HepG2 (cell line): ENCODE data around the gene CEL. TPM values are rescaled to one million over a fixed set of nuclear protein-coding genes. Genes with fewer than 3 reads are reported as not detected.

Experiments used
- ATAC-seq: fragments of 200-7000 bp; cut with Tn5 transposase; 3 replicates; pipeline ENCODE4 v1.9.1; 2020; ENCODE audit warnings: mild to moderate bottlenecking, moderate library complexity
- BruUV-seq: library from RNA; stranded (reverse); fragments of 400-500 nt; replicated peaks from 2 replicates; lab custom pipeline; 2021; lab: Mats Ljungman, UMichigan
- CTCF ChIA-PET: fragments of 300-600 bp; formaldehyde crosslinking; extraction: SDS; loops from one replicate; lab custom pipeline; 2021; ENCODE audit warnings: low total read pairs, inconsistent platforms, low intra/inter-chr PET ratio; lab: Yijun Ruan, JAX
- POLR2A ChIA-PET: fragments of 350-600 bp; sonication (Branson Sonifier 250); formaldehyde crosslinking; loops from one replicate; lab custom pipeline; 2020; ENCODE audit warnings: antibody characterized with exemption, inconsistent platforms; lab: Yijun Ruan, JAX
- DNase-seq: peaks from one replicate; pipeline ENCODE4 v3.0.0-alpha.2; 2015; ENCODE audit warnings: low spot score
- FAIRE-seq: peaks from 3 replicates; lab custom pipeline; 2011; peaks lifted over from hg19 to GRCh38; lab: Jason Lieb, UNC
- H2AFZ ChIP-seq: one replicate; pipeline ENCODE4 v1.6.1; 2011; ENCODE audit warnings: low read length, inconsistent platforms
- H3K27ac ChIP-seq: fragments of 300-600 bp; 3 replicates; pipeline ENCODE4 v1.8.0; 2011; ENCODE audit warnings: mixed run types, mild to moderate bottlenecking, mixed read lengths, low read length, inconsistent platforms; ENCODE audit not compliant: insufficient read depth; ENCODE audit errors: extremely low read length
- H3K27me3 ChIP-seq, 2 experiments: fragments of 200-600 bp in 1 of 2; 2 replicates in 1 of 2; 3 replicates in 1 of 2; pipeline versions ENCODE4 v1.6.0 to v1.8.0; 2011; ENCODE audit warnings: low read length in 2 of 2, mild to moderate bottlenecking in 2 of 2, moderate library complexity in 2 of 2, inconsistent platforms in 1 of 2; ENCODE audit not compliant: insufficient read depth in 2 of 2, control insufficient read depth in 1 of 2
- H3K36me3 ChIP-seq, 2 experiments: fragments of 200-600 bp in 1 of 2; replicated peaks in 1 of 2; 2 replicates in 1 of 2; 3 replicates in 1 of 2; pipeline versions ENCODE4 v1.5.1 to v1.8.0; 2011; ENCODE audit warnings: low read length in 2 of 2, inconsistent platforms in 1 of 2; ENCODE audit not compliant: insufficient read depth in 2 of 2, control insufficient read depth in 1 of 2
- H3K4me1 ChIP-seq: 2 replicates; pipeline ENCODE4 v1.5.1; 2012; ENCODE audit warnings: low read length, inconsistent platforms; ENCODE audit not compliant: insufficient read depth
- H3K4me2 ChIP-seq: 2 replicates; pipeline ENCODE4 v1.6.0; 2011; ENCODE audit warnings: low read depth, low read length, inconsistent platforms
- H3K4me3 ChIP-seq, 3 experiments: fragments of 200-600 bp in 1 of 3; sonication (generic), shearing (Covaris generic) in 1 of 3; replicated peaks in 1 of 3; 2 replicates each; pipeline ENCODE4 v1.5.1; 2011 to 2016; ENCODE audit warnings: low read length in 3 of 3, inconsistent platforms in 2 of 3, low read depth in 2 of 3, mild to moderate bottlenecking in 2 of 3, control low read depth in 1 of 3, mixed read lengths in 1 of 3; ENCODE audit not compliant: insufficient read depth in 1 of 3
- H3K79me2 ChIP-seq: one replicate; pipeline ENCODE4 v1.6.1; 2011; ENCODE audit warnings: low read length, inconsistent platforms; ENCODE audit not compliant: insufficient read depth
- H3K9ac ChIP-seq: 2 replicates; pipeline ENCODE4 v1.6.0; 2011; ENCODE audit warnings: mild to moderate bottlenecking, low read depth, low read length, inconsistent platforms; ENCODE audit not compliant: insufficient read depth
- H3K9me3 ChIP-seq: 2 replicates; pipeline ENCODE4 v1.5.1; 2012; ENCODE audit warnings: mild to moderate bottlenecking, low read length
- H4K20me1 ChIP-seq: 2 replicates; pipeline ENCODE4 v1.6.0; 2011; ENCODE audit warnings: inconsistent platforms, mild to moderate bottlenecking, low read length, moderate library complexity; ENCODE audit not compliant: insufficient read depth
- CBX5 ChIP-seq: sonication (generic); formaldehyde crosslinking; IDR thresholded peaks from 2 replicates; pipeline ENCODE4 v1.4.0; 2020; ENCODE audit warnings: missing genetic modification reagents, borderline replicate concordance
- NPAS2 ChIP-seq: sonication (generic); formaldehyde crosslinking; IDR thresholded peaks from 2 replicates; pipeline ENCODE4 v1.8.0; 2022; ENCODE audit warnings: mild to moderate bottlenecking, missing genetic modification reagents, borderline replicate concordance
- TBX3 ChIP-seq: fragments of 450-650 bp; IDR thresholded peaks from 2 replicates; pipeline ENCODE4 v1.6.1; 2017; ENCODE audit warnings: antibody characterized with exemption, mild to moderate bottlenecking, inconsistent platforms, borderline replicate concordance
- ZBTB43 ChIP-seq: sonication (generic); formaldehyde crosslinking; conservative IDR thresholded peaks from 2 replicates; pipeline ENCODE4 v1.4.0; 2020; ENCODE audit warnings: missing genetic modification reagents
- ZNF12 ChIP-seq: sonication (generic); formaldehyde crosslinking; IDR thresholded peaks from 2 replicates; pipeline ENCODE4 v1.5.0; 2020; ENCODE audit warnings: missing genetic modification reagents
- ZNF615 ChIP-seq: sonication (generic); formaldehyde crosslinking; IDR thresholded peaks from 2 replicates; pipeline ENCODE4 v1.5.0; 2020; ENCODE audit warnings: mild to moderate bottlenecking, missing genetic modification reagents, borderline replicate concordance
- ZNF841 ChIP-seq: sonication (generic); formaldehyde crosslinking; IDR thresholded peaks from 2 replicates; pipeline ENCODE4 v1.8.1; 2023; ENCODE audit warnings: missing genetic modification reagents, borderline replicate concordance
- WGBS: methylation state at CpG from one replicate; pipeline ENCODE4 v1.1.6; 2017; ENCODE audit warnings: low lambda C conversion rate; 5-methylcytosine and 5-hydroxymethylcytosine counted together
- in situ Hi-C: cut with HindIII; loops from 2 replicates; pipeline ENCODE4 v1.10.0; 2017; ENCODE audit warnings: low pct_unique_long_range_greater_than_20kb; ENCODE audit not compliant: extremely low pct_ligation_motif_present
- intact Hi-C: fragments of 100-400 bp; cut with micrococcal nuclease; formaldehyde crosslinking; loops from one replicate; pipeline ENCODE4 v1.10.0; 2022; ENCODE audit not compliant: unreplicated experiment
- polyA plus RNA-seq, 8 experiments: library from polyadenylated mRNA; depleted of rRNA in 3 of 8; stranded (reverse) in 7 of 8; unstranded in 1 of 8; fragments of >200 nt; fragmentation: Illumina TruSeq in 4 of 8; extraction: Trizol in 4 of 8; gene quantifications; 2 replicates each; pipeline versions ENCODE4 v1.2.1 to v1.2.3, GENCODE V29; 2011 to 2016; ENCODE audit warnings: low read depth in 4 of 8, missing spikeins in 1 of 8, mixed read lengths in 1 of 8; ENCODE audit not compliant: insufficient read depth in 1 of 8
- total RNA-seq, 5 experiments: library from RNA; depleted of rRNA; stranded (reverse); fragments of >200 nt; fragmentation: Illumina TruSeq; extraction: Trizol; gene quantifications; 2 replicates each; pipeline ENCODE4 v1.2.3, GENCODE V29; 2016; ENCODE audit warnings: low read depth in 1 of 5
- TF ChIP-seq, protein P1 (sequence below): sonication (generic); formaldehyde crosslinking; IDR thresholded peaks from 2 replicates; pipeline ENCODE4 v1.8.0; 2022; ENCODE audit warnings: mild to moderate bottlenecking, missing genetic modification reagents; ENCODE audit not compliant: insufficient replicate concordance
- TF ChIP-seq, protein P2 (sequence below): sonication (generic); formaldehyde crosslinking; IDR thresholded peaks from 2 replicates; pipeline ENCODE4 v1.4.0; 2020; ENCODE audit warnings: missing genetic modification reagents, mild to moderate bottlenecking, borderline replicate concordance
- TF ChIP-seq, protein P3 (sequence below): sonication (generic); formaldehyde crosslinking; IDR thresholded peaks from 2 replicates; pipeline ENCODE4 v1.4.0; 2020; ENCODE audit warnings: missing genetic modification reagents

Gene CEL
- total and polyA plus RNA-seq, 2 of the 13 experiments (the other 11 are each of a cell fraction or from before 2014, with no cell fraction given), result 0.63 to 1.5 TPM

- Histone ChIP-seq H4K20me1 (peaks cover 4% of the 10 kb centered on the region; the same call in 1 of the 2 replicates), H3K79me2 (no peaks in the 10 kb centered on the region), H2AFZ (no peak overlapping the region), H3K9ac (no peak overlapping the region), H3K36me3 (peaks cover 23 to 51% of the 10 kb centered on the region in 2 experiments; a peak in 4 of 5 replicates), H3K4me3 (no peak overlapping the region), H3K4me1 (no peaks in the 10 kb centered on the region), H3K27me3 (no peaks in the 10 kb centered on the region), H3K27ac (no peak overlapping the region), H3K4me2 (no peak overlapping the region), H3K9me3 (no peaks in the 10 kb centered on the region)
- ChIA-PET CTCF (no interaction called here), POLR2A (no interaction called here)
- no peak for FAIRE-seq
- no peak for DNase-seq
- in situ Hi-C loops, result no loop called here
- ATAC-seq, result no peak
- no TSS peak for BruUV-seq
- TF ChIP-seq ZNF615 (CRISPR knock-in tag) (no peak), NPAS2 (no peak), ZNF841 (CRISPR knock-in tag) (no peak), TBX3 (no peak), CBX5 (CRISPR knock-in tag) (no peak), ZBTB43 (CRISPR knock-in tag) (no peak), ZNF12 (CRISPR knock-in tag) (no peak)
- TF ChIP-seq, protein P1, sequence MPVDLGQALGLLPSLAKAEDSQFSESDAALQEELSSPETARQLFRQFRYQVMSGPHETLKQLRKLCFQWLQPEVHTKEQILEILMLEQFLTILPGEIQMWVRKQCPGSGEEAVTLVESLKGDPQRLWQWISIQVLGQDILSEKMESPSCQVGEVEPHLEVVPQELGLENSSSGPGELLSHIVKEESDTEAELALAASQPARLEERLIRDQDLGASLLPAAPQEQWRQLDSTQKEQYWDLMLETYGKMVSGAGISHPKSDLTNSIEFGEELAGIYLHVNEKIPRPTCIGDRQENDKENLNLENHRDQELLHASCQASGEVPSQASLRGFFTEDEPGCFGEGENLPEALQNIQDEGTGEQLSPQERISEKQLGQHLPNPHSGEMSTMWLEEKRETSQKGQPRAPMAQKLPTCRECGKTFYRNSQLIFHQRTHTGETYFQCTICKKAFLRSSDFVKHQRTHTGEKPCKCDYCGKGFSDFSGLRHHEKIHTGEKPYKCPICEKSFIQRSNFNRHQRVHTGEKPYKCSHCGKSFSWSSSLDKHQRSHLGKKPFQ, result no peak
- TF ChIP-seq, protein P2, sequence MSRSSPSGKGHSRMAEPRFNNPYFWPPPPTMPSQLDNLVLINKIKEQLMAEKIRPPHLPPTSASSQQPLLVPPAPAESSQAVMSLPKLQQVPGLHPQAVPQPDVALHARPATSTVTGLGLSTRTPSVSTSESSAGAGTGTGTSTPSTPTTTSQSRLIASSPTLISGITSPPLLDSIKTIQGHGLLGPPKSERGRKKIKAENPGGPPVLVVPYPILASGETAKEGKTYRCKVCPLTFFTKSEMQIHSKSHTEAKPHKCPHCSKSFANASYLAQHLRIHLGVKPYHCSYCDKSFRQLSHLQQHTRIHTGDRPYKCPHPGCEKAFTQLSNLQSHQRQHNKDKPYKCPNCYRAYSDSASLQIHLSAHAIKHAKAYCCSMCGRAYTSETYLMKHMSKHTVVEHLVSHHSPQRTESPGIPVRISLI (CRISPR knock-in tag), result no peak
- TF ChIP-seq, protein P3, sequence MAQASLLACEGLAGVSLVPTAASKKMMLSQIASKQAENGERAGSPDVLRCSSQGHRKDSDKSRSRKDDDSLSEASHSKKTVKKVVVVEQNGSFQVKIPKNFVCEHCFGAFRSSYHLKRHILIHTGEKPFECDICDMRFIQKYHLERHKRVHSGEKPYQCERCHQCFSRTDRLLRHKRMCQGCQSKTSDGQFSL (CRISPR knock-in tag), result no peak
- WGBS, result 91% methylated on average over 10 of the region's 13 CpGs
- intact Hi-C loops, result no loop called here
These were observed 39.0 kb downstream of the CEL start for GRCh38 chr9:133100506-133101355.
